IMR-90 (cell line): Measurements from ENCODE around the gene STX8. TPM values are rescaled to one million over a fixed set of nuclear protein-coding genes. Genes with fewer than 3 reads are reported as not detected.

Experiments used
- ATAC-seq: fragments of 200-7000 bp; cut with Tn5 transposase; 2 replicates; pipeline ENCODE4 v1.9.1; 2020; ENCODE audit warnings: low read depth, mild to moderate bottlenecking, moderate library complexity
- BruUV-seq: library from RNA; stranded (reverse); fragments of 400-500 nt; replicated peaks from 2 replicates; lab custom pipeline; 2021; lab: Mats Ljungman, UMichigan
- CTCF ChIA-PET: fragments of 300-600 bp; formaldehyde crosslinking; extraction: SDS; loops from one replicate; lab custom pipeline; 2021; ENCODE audit warnings: antibody characterized with exemption; lab: Yijun Ruan, JAX
- POLR2A ChIA-PET: fragments of 300-600 bp; sonication (Branson Sonifier 250); formaldehyde crosslinking; loops from one replicate; lab custom pipeline; 2022; ENCODE audit warnings: antibody characterized with exemption; ENCODE audit not compliant: unreplicated experiment; lab: Charles Lee
- DNase-seq: peaks from one replicate; pipeline ENCODE4 v3.0.0; 2013
- H2AFZ ChIP-seq: replicated peaks from 2 replicates; pipeline ENCODE3; 2013; ENCODE audit warnings: low read length, mild to moderate bottlenecking; ENCODE audit not compliant: poor library complexity
- H2AK5ac ChIP-seq: 2 replicates; pipeline ENCODE4 v1.6.1; 2013; ENCODE audit warnings: low read depth, low read length, inconsistent platforms
- H2AK9ac ChIP-seq: replicated peaks from 2 replicates; pipeline ENCODE3; 2013; ENCODE audit warnings: mild to moderate bottlenecking, low read depth, low read length, moderate library complexity; ENCODE audit not compliant: poor library complexity
- H2BK120ac ChIP-seq: 2 replicates; pipeline ENCODE4 v1.6.1; 2013; ENCODE audit warnings: low read depth, low read length, inconsistent platforms
- H2BK15ac ChIP-seq: 3 replicates; pipeline ENCODE4 v1.6.1; 2013; ENCODE audit warnings: low read depth, low read length, inconsistent platforms
- H2BK20ac ChIP-seq: 2 replicates; pipeline ENCODE4 v1.6.1; 2013; ENCODE audit warnings: low read depth, mild to moderate bottlenecking, inconsistent platforms, low read length, moderate library complexity
- H2BK5ac ChIP-seq: 2 replicates; pipeline ENCODE4 v1.6.1; 2013; ENCODE audit warnings: mild to moderate bottlenecking, low read depth, low read length, inconsistent platforms; ENCODE audit not compliant: poor library complexity, severe bottlenecking
- H3K14ac ChIP-seq: replicated peaks from 2 replicates; pipeline ENCODE4 v1.6.1; 2013; ENCODE audit warnings: low read depth, low read length, inconsistent platforms
- H3K18ac ChIP-seq: 2 replicates; pipeline ENCODE4 v1.6.1; 2013; ENCODE audit warnings: low read depth, low read length, control low read depth
- H3K23ac ChIP-seq: 2 replicates; pipeline ENCODE4 v1.6.1; 2013; ENCODE audit warnings: low read depth, low read length, inconsistent platforms
- H3K27ac ChIP-seq: 2 replicates; pipeline ENCODE4 v1.5.1; 2013; ENCODE audit warnings: mild to moderate bottlenecking, control low read depth, low read length; ENCODE audit not compliant: insufficient read depth
- H3K27me3 ChIP-seq: 2 replicates; pipeline ENCODE4 v1.6.1; 2013; ENCODE audit warnings: low read length; ENCODE audit not compliant: control insufficient read depth, insufficient read depth
- H3K36me3 ChIP-seq: 2 replicates; pipeline ENCODE4 v1.6.1; 2013; ENCODE audit warnings: low read length, mixed read lengths; ENCODE audit not compliant: control insufficient read depth, insufficient read depth
- H3K4ac ChIP-seq: 2 replicates; pipeline ENCODE4 v1.6.1; 2013; ENCODE audit warnings: low read depth, low read length, inconsistent platforms
- H3K4me1 ChIP-seq: 2 replicates; pipeline ENCODE4 v1.6.1; 2013; ENCODE audit warnings: low read length, mixed read lengths; ENCODE audit not compliant: control insufficient read depth, insufficient read depth
- H3K4me2 ChIP-seq: 2 replicates; pipeline ENCODE4 v1.6.1; 2013; ENCODE audit warnings: low read depth, mild to moderate bottlenecking, control low read depth, low read length, moderate library complexity
- H3K4me3 ChIP-seq: 2 replicates; pipeline ENCODE4 v1.5.1; 2013; ENCODE audit warnings: low read depth, mild to moderate bottlenecking, control low read depth, low read length, moderate library complexity; ENCODE audit not compliant: insufficient read depth
- H3K56ac ChIP-seq: 2 replicates; pipeline ENCODE4 v1.6.1; 2013; ENCODE audit warnings: low read length, inconsistent platforms; ENCODE audit not compliant: insufficient read depth; ENCODE audit errors: extremely low read depth
- H3K79me1 ChIP-seq, 2 experiments: 2 replicates each; pipeline ENCODE4 v1.6.1; 2013; ENCODE audit warnings: low read length in 2 of 2, inconsistent platforms in 1 of 2, low read depth in 1 of 2
- H3K9ac ChIP-seq: 2 replicates; pipeline ENCODE4 v1.6.1; 2013; ENCODE audit warnings: low read depth, low read length, control low read depth
- H3K9me1 ChIP-seq: 2 replicates; pipeline ENCODE4 v1.6.1; 2013; ENCODE audit warnings: low read length, inconsistent platforms; ENCODE audit not compliant: insufficient read depth
- H3K9me3 ChIP-seq: 2 replicates; pipeline ENCODE4 v1.6.1; 2013; ENCODE audit warnings: low read length; ENCODE audit not compliant: control insufficient read depth, insufficient read depth
- H4K20me1 ChIP-seq: 2 replicates; pipeline ENCODE4 v1.6.1; 2013; ENCODE audit warnings: low read length, inconsistent platforms; ENCODE audit not compliant: insufficient read depth
- H4K5ac ChIP-seq: 2 replicates; pipeline ENCODE4 v1.6.1; 2013; ENCODE audit warnings: mild to moderate bottlenecking, low read depth, low read length, control low read depth
- H4K8ac ChIP-seq, 2 experiments: 2 replicates each; pipeline ENCODE4 v1.6.1; 2013; ENCODE audit warnings: low read depth in 2 of 2, low read length in 2 of 2, control low read depth in 1 of 2, inconsistent platforms in 1 of 2
- H4K91ac ChIP-seq: 2 replicates; pipeline ENCODE4 v1.6.1; 2013; ENCODE audit warnings: low read depth, low read length, inconsistent platforms; ENCODE audit not compliant: insufficient read depth
- BHLHE40 ChIP-seq: fragments of 150-350 bp; IDR thresholded peaks from 2 replicates; pipeline ENCODE4 v1.6.1; 2016; ENCODE audit warnings: mild to moderate bottlenecking, low read depth, low read length
- CEBPB ChIP-seq: IDR thresholded peaks from 2 replicates; pipeline ENCODE4 v1.6.1; 2012; ENCODE audit warnings: low read depth, low read length, improper control_type of control experiment
- CHD1 ChIP-seq: IDR thresholded peaks from 2 replicates; pipeline ENCODE4 v1.6.1; 2012; ENCODE audit warnings: low read depth, low read length, improper control_type of control experiment
- FOS ChIP-seq: fragments of 150-350 bp; IDR thresholded peaks from 2 replicates; pipeline ENCODE4 v1.6.1; 2016; ENCODE audit warnings: low read depth, low read length
- MAFK ChIP-seq: IDR thresholded peaks from 2 replicates; pipeline ENCODE4 v1.6.1; 2012; ENCODE audit warnings: low read depth, low read length, improper control_type of control experiment
- MAZ ChIP-seq: IDR thresholded peaks from 2 replicates; pipeline ENCODE4 v1.6.1; 2012; ENCODE audit warnings: low read depth, mild to moderate bottlenecking, low read length, improper control_type of control experiment, moderate library complexity, borderline replicate concordance
- MXI1 ChIP-seq: IDR thresholded peaks from 2 replicates; pipeline ENCODE4 v1.6.1; 2012; ENCODE audit warnings: low read depth, mild to moderate bottlenecking, low read length, moderate library complexity, borderline replicate concordance
- NFE2L2 ChIP-seq: fragments of 150-350 bp; IDR thresholded peaks from 2 replicates; pipeline ENCODE4 v1.6.1; 2016; ENCODE audit warnings: low read depth, mild to moderate bottlenecking, low read length
- POLR2A ChIP-seq: IDR thresholded peaks from 2 replicates; pipeline ENCODE4 v1.6.1; 2012; ENCODE audit warnings: mild to moderate bottlenecking, low read depth, low read length
- RAD21 ChIP-seq: IDR thresholded peaks from 2 replicates; pipeline ENCODE4 v1.6.1; 2012; ENCODE audit warnings: low read length, improper control_type of control experiment
- RCOR1 ChIP-seq: IDR thresholded peaks from 2 replicates; pipeline ENCODE4 v1.6.1; 2012; ENCODE audit warnings: mild to moderate bottlenecking, low read length, improper control_type of control experiment; ENCODE audit not compliant: insufficient replicate concordance
- RFX5 ChIP-seq: IDR thresholded peaks from 2 replicates; pipeline ENCODE4 v1.8.0; 2012; ENCODE audit warnings: low read depth, mild to moderate bottlenecking, low read length, moderate library complexity
- SMC3 ChIP-seq: fragments of 150-350 bp; IDR thresholded peaks from 2 replicates; pipeline ENCODE4 v1.6.1; 2016; ENCODE audit warnings: low read depth, mild to moderate bottlenecking, antibody characterized with exemption, low read length, moderate library complexity
- WGBS, 2 experiments: methylation state at CpG; one replicate each; pipeline versions ENCODE4 v1.1.5 to v1.1.7; 2013; ENCODE audit warnings: missing lambda C conversion rate in 2 of 2; ENCODE audit not compliant: insufficient read length in 1 of 2; ENCODE audit errors: extremely low coverage in 2 of 2; 5-methylcytosine and 5-hydroxymethylcytosine counted together
- dilution Hi-C: fragments of 300-500 bp; cut with HindIII; formaldehyde crosslinking; loops from one replicate; pipeline ENCODE4 v1.14.3; 2018; ENCODE audit warnings: low sequenced_read_pairs; ENCODE audit not compliant: unreplicated experiment
- in situ Hi-C: fragments of 300-500 bp; cut with MboI; formaldehyde crosslinking; loops from 3 replicates; pipeline ENCODE4 v1.14.3; 2019; ENCODE audit warnings: low sequenced_read_pairs, inconsistent platforms, mixed read lengths
- intact Hi-C: fragments of 100-400 bp; cut with micrococcal nuclease; formaldehyde crosslinking; loops from 2 replicates; pipeline ENCODE4 v1.10.0; 2022
- polyA plus RNA-seq, 3 experiments: library from polyadenylated mRNA; depleted of rRNA; stranded (reverse); fragments of >200 nt; gene quantifications; 2 replicates each; pipeline ENCODE4 v1.2.3, GENCODE V29; 2012; ENCODE audit warnings: low replicate concordance in 1 of 3
- total RNA-seq: library from RNA; depleted of rRNA; stranded (reverse); fragments of >200 nt; gene quantifications from 2 replicates; pipeline ENCODE4 v1.2.3, GENCODE V29; 2012
- TF ChIP-seq, protein P1 (sequence below): fragments of 150-350 bp; IDR thresholded peaks from 2 replicates; pipeline ENCODE4 v1.6.1; 2017; ENCODE audit warnings: mild to moderate bottlenecking, antibody characterized with exemption, low read length, low read depth
- TF ChIP-seq, protein P2 (sequence below): fragments of 150-350 bp; IDR thresholded peaks from 2 replicates; pipeline ENCODE4 v1.6.1; 2016; ENCODE audit warnings: low read depth, mild to moderate bottlenecking, low read length, moderate library complexity, borderline replicate concordance
- TF ChIP-seq, protein P3 (sequence below): conservative IDR thresholded peaks from 2 replicates; pipeline ENCODE4 v1.5.1; 2012; ENCODE audit warnings: mild to moderate bottlenecking, low read depth, low read length, improper control_type of control experiment

Gene STX8
- total and polyA plus RNA-seq, 2 of the 4 experiments (the other 2 are of a cell fraction) = 26.5 to 47.0 TPM

DNA sequence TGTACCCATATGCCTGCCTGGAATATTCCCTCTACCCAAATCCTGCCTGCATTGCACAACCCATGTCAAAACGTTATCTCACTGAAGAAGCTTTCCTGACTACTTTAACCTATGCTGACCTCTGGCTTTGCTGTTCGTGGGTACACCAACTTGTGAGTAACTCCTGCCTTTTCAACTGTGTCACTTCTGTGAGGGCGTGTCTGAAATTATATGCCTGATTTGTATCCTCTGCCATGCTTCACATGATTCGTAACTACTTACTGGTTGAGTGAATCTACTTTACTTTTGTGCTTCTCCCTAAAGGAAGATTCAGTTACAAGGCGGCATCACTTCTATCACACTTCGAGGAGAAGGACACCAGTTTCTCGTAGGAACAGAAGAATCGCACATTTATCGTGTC, 36.4 kb upstream of the STX8 start:
- Histone ChIP-seq H3K9me3 (no peaks in the 10 kb centered on the region), H3K27me3 (no peaks in the 10 kb centered on the region), H3K14ac (no peak overlapping the region), H2AK5ac (no peak overlapping the region), H3K9ac (no peak overlapping the region), H2AFZ (no peak overlapping the region), H3K4me3 (no peak overlapping the region), H3K4ac (no peak overlapping the region), H3K9me1 (no peaks in the 10 kb centered on the region), H3K79me1 (no peaks in the 10 kb centered on the region), H4K8ac (no peak overlapping the region), H2BK5ac (no peak overlapping the region), H4K5ac (no peak overlapping the region), H2AK9ac (no peak overlapping the region), H4K20me1 (no peaks in the 10 kb centered on the region), H2BK20ac (no peak overlapping the region), H3K4me2 (no peak overlapping the region), H3K36me3 (no peaks in the 10 kb centered on the region), H2BK15ac (no peak overlapping the region), H3K4me1 (no peaks in the 10 kb centered on the region), H3K18ac (no peak overlapping the region), H3K23ac (no peak overlapping the region), H4K91ac (no peak overlapping the region), H3K56ac (no peak overlapping the region), H3K27ac (no peak overlapping the region), H2BK120ac (no peak overlapping the region)
- CTCF ChIA-PET = no interaction called here
- intact Hi-C loops = no loop called here
- dilution Hi-C loops = no loop called here
- no peak for DNase-seq
- no peak for ATAC-seq
- TF ChIP-seq MAFK (no peak), RAD21 (no peak), MXI1 (no peak), CHD1 (no peak), CEBPB (no peak), BHLHE40 (no peak), RFX5 (no peak), POLR2A (no peak), SMC3 (no peak), MAZ (no peak), RCOR1 (no peak), NFE2L2 (no peak), FOS (no peak)
- TF ChIP-seq, protein P1, sequence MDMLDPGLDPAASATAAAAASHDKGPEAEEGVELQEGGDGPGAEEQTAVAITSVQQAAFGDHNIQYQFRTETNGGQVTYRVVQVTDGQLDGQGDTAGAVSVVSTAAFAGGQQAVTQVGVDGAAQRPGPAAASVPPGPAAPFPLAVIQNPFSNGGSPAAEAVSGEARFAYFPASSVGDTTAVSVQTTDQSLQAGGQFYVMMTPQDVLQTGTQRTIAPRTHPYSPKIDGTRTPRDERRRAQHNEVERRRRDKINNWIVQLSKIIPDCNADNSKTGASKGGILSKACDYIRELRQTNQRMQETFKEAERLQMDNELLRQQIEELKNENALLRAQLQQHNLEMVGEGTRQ = no peak
- TF ChIP-seq, protein P2, sequence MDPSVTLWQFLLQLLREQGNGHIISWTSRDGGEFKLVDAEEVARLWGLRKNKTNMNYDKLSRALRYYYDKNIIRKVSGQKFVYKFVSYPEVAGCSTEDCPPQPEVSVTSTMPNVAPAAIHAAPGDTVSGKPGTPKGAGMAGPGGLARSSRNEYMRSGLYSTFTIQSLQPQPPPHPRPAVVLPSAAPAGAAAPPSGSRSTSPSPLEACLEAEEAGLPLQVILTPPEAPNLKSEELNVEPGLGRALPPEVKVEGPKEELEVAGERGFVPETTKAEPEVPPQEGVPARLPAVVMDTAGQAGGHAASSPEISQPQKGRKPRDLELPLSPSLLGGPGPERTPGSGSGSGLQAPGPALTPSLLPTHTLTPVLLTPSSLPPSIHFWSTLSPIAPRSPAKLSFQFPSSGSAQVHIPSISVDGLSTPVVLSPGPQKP = no peak
- TF ChIP-seq, protein P3, sequence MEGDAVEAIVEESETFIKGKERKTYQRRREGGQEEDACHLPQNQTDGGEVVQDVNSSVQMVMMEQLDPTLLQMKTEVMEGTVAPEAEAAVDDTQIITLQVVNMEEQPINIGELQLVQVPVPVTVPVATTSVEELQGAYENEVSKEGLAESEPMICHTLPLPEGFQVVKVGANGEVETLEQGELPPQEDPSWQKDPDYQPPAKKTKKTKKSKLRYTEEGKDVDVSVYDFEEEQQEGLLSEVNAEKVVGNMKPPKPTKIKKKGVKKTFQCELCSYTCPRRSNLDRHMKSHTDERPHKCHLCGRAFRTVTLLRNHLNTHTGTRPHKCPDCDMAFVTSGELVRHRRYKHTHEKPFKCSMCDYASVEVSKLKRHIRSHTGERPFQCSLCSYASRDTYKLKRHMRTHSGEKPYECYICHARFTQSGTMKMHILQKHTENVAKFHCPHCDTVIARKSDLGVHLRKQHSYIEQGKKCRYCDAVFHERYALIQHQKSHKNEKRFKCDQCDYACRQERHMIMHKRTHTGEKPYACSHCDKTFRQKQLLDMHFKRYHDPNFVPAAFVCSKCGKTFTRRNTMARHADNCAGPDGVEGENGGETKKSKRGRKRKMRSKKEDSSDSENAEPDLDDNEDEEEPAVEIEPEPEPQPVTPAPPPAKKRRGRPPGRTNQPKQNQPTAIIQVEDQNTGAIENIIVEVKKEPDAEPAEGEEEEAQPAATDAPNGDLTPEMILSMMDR = no peak
- POLR2A ChIA-PET = no interaction called here
- 70% methylated on average over 2 of the region's 9 CpGs; no CpG with 5 or more reads in 1 of the 2 experiments for WGBS, 2 experiments
- no TSS peak for BruUV-seq
- in situ Hi-C loops = no loop called here
